Fibroblast of the aortic adventitia (primary cell): Measurements from ENCODE around the gene DNAJA3. TPM values are rescaled to one million over a fixed set of nuclear protein-coding genes. Genes with fewer than 3 reads are reported as not detected.

Experiments used
- DNase-seq: peaks from one replicate; pipeline ENCODE4 v3.0.0-alpha.2; 2010; ENCODE audit warnings: low read depth
- H3K4me3 ChIP-seq: 2 replicates; pipeline ENCODE4 v1.5.1; 2011; ENCODE audit warnings: low read depth, mild to moderate bottlenecking, control low read depth, low read length, moderate library complexity
- total RNA-seq: library from RNA; depleted of rRNA; stranded (reverse); fragments of >200 nt; gene quantifications from 2 replicates; pipeline ENCODE4 v1.2.3, GENCODE V29; 2012; ENCODE audit warnings: low replicate concordance
- TF ChIP-seq, protein P1 (sequence below): IDR thresholded peaks from 2 replicates; pipeline ENCODE4 v1.5.1; 2011; ENCODE audit warnings: mild to moderate bottlenecking, low read length, control low read depth, inconsistent platforms; ENCODE audit not compliant: insufficient read depth

Gene DNAJA3
- total RNA-seq, 1 donor = 44.0 TPM

GRCh38 chr16:4384509-4384942, 41.1 kb upstream of the DNAJA3 start:
- peak; percentile 74 for DNase-seq
- TF ChIP-seq, protein P1, sequence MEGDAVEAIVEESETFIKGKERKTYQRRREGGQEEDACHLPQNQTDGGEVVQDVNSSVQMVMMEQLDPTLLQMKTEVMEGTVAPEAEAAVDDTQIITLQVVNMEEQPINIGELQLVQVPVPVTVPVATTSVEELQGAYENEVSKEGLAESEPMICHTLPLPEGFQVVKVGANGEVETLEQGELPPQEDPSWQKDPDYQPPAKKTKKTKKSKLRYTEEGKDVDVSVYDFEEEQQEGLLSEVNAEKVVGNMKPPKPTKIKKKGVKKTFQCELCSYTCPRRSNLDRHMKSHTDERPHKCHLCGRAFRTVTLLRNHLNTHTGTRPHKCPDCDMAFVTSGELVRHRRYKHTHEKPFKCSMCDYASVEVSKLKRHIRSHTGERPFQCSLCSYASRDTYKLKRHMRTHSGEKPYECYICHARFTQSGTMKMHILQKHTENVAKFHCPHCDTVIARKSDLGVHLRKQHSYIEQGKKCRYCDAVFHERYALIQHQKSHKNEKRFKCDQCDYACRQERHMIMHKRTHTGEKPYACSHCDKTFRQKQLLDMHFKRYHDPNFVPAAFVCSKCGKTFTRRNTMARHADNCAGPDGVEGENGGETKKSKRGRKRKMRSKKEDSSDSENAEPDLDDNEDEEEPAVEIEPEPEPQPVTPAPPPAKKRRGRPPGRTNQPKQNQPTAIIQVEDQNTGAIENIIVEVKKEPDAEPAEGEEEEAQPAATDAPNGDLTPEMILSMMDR = no peak
- no peak overlapping the region for H3K4me3 ChIP-seq

DNA sequence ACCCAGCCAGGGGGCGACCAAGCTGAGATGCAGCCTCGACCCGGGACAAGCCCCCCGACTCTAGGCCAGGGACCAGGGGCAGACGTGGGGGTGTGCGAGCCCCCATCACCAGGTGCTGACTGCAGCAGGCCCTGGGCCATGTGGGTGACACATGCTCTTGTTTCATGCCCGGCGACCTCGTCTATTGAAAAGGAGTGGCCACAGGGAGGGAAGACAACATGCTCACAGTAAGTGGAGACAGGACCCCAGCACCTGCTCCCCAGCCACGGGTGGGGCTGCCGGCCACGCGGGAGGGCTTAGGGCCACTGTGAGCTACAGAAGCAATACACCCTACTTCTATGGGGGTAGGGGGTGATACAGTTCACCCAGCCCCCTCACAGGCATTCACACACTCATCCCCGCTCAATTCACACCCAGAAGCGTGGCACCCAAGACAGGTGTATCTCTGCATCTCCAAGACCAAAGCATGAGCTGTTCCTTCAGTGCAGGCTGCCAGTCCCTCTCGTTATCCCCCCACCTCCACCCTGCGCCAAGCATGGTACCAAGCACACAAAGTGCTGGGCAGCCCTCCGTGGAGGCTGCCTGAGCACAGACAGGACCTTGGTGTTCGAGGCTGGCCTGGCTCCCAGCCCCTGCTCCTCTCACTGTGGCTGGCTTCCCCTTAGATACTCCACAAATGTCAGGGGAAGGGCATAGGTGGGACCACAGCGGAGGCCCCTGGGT, 40.4 kb upstream of the DNAJA3 start:
- no peak overlapping the region for H3K4me3 ChIP-seq
- DNase-seq = no peak
- TF ChIP-seq, protein P1 = no peak

DNA sequence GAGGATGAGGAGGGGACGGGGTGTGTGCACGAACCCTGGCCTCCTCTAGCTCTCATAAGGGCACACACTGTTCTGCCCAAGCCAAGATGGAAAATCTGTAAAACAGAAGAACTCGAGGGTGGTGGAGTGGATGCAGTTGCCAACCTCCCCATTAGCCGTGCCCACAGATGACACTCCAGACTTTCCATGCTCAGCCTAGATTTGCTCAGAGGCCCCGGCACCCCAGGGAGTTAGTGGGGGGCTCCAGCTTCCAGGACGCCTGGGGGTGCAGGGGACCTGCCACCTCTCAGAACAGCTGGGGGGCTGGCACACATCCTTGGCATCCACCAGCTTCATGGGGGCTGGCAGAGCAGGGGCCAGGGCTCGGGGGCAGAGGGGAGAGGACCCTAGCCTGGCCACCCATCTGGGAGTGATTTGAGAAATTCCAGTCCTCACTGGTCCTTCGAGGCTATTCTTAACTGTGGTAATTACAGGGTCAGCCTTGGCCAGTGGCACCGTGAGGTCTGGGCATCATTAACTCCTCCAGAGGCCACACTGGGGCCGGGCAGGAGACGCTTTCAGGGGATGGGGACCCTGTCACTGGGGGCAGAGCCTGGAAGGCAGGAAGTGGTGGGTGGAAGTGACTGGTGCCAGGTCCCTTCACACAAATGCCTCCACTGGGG, 39.7 kb upstream of the DNAJA3 start:
- DNase-seq = peak; percentile 42
- H3K4me3 ChIP-seq = no peak overlapping the region
- TF ChIP-seq, protein P1 = no peak

DNA sequence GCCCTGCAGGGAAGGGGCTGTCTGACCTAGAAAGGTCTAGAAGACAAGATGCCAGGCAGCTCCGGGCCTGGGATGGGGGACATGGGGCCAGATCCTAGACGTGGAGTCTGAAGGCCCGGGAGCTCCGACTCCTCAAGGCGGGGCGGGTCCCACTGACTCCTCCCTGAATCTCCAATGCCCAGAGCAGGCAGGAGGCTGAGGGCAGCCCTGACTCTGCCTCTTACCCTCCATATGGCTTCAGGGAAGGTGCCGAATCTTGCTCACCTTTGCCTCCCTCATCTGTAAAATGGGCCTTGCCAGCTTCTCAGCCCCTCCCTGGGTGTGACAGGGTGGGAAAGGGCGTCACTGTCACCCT, 39.2 kb upstream of the DNAJA3 start:
- H3K4me3 ChIP-seq = no peak overlapping the region
- DNase-seq = peak; percentile 61
- TF ChIP-seq, protein P1 = no peak

DNA sequence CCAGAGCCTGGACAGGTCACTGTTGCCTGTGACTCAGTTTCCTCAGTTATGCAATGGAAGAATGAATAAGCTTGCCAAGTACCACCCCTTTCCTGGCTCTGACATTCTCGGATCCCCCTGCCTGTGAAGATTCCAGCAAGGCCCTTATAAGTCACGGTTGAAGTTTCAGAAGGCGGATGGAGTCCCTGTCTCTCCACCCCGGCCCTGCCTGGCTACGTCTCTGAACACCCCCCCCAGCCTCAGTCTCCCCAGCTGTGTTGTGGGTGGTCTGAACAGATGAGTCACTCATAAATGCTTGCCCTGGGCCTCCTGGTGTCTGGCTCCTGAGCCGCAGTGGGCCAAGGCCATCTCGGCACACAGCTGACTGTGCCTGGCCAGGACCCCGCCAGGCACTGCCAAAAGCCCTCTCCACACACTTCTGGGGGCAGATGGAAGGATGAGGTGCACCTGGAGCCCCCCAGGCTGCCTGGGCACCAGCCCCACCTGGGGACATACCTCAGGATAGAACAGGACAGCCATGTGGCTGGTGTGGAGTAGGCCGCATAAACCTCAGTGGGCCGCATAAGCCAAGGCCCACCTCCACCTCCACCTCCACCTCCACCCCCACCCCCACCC, 38.6 kb upstream of the DNAJA3 start:
- DNase-seq = peak; percentile 69
- H3K4me3 ChIP-seq = no peak overlapping the region
- TF ChIP-seq, protein P1 = no peak

DNA sequence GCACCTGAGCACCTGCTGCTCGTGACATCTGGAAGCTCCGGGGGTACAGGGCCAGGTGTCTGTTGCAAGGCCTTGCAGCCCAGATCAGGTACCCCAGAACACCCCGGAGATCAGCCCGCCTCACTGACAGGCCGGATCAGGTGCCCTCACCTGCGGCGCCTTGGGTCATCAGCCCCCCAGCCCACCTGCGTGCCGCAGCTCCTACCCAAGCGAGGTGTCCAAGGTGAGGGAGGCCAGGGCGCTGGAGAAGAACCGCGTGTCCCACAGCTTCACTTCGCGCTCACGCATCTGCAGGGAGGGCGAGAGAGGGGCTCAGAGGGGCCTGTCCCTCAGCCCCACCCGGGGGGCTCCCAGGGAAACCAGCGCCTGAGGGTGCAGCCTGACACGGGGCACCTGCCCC, 37.9 kb upstream of the DNAJA3 start:
- TF ChIP-seq, protein P1 = no peak

More for the DNA sequence above, 37.9 kb upstream of the DNAJA3 start:
- no peak overlapping the region for H3K4me3 ChIP-seq
- DNase-seq = no peak
